ENCODE measurements around the gene ERC1. TPM values are rescaled to one million over a fixed set of nuclear protein-coding genes. Genes with fewer than 3 reads are reported as not detected.

The ERC1 gene
- total RNA-seq, 1 experiment from 2014 or later, result 39.4 TPM

DNA sequence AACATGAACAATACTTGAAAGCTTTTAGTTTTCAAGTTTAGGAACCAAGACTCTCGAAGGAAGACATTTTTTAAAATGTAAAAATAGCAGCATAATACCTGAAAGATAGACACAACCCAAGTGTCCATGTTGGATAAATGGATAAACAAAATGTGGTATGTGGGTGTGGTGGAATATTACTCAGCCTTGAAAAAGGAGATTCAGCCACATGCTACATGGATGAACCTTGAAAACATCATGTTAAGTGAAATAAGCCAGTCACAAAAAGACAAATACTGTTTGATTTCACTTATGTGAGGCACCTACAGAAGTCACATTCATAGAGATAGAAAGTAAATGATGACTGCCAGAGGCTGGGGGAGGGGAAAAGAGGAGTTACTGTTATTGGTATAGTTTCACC is 374.7 kb downstream of the ERC1 start:
- H3K27ac Mint-ChIP-seq (ENCODE audit: unreplicated experiment), result no peak overlapping the region

DNA sequence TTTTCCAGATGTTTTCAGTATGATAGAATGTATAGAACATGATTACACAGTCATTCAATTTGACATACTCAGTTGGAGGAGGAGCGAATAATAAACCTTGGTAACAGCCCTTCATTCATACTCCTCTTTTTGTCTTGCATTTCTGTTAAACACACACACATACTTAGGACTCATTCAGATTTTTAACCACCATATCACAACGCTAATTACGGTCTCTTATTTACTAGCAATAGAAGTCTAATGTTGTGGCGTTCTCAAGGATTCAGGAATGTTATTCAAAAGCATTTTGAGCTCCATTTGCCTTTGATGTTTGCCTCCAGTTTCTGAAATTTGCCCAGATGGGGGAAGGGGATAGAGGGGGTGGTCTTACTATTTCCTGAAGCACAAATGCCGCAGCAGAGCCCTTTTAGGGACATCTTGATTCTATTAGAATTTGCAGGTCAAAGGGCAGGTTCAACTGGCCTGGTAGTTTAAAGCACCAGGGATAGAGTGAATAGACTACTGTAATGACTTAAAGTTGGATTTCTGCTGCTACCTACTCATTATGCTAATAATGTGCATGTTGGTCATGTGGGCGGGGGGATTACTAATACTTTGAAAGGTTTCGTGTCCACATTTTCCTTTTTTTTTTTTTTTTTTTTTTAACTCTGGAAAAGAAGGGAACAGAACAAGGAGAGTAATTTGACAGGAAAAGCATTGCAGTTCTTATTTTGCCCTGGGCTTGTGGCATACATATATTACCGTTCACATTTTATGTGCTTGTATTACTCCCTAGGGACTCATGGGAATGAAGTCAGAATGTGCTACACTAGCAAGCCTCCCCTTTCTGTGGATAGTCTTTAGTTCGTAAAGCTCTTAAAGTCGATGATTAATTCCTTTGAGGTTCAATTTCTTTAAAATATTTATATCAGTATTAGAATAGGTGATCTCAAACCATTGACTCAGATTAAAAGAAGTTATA is 376.6 kb downstream of the ERC1 start:
- DNase-seq, result no peak

More for the DNA sequence above, 374.7 kb downstream of the ERC1 start:
- TF ChIP-seq, protein P1, sequence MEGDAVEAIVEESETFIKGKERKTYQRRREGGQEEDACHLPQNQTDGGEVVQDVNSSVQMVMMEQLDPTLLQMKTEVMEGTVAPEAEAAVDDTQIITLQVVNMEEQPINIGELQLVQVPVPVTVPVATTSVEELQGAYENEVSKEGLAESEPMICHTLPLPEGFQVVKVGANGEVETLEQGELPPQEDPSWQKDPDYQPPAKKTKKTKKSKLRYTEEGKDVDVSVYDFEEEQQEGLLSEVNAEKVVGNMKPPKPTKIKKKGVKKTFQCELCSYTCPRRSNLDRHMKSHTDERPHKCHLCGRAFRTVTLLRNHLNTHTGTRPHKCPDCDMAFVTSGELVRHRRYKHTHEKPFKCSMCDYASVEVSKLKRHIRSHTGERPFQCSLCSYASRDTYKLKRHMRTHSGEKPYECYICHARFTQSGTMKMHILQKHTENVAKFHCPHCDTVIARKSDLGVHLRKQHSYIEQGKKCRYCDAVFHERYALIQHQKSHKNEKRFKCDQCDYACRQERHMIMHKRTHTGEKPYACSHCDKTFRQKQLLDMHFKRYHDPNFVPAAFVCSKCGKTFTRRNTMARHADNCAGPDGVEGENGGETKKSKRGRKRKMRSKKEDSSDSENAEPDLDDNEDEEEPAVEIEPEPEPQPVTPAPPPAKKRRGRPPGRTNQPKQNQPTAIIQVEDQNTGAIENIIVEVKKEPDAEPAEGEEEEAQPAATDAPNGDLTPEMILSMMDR (IDR thresholded peaks at IDR 0.05; ENCODE audit: unreplicated experiment), result no peak
- no peak overlapping the region for H3K4me3 Mint-ChIP-seq (ENCODE audit: low read depth, unreplicated experiment)
- CTCF ChIA-PET, result no interaction called here
- H3K9me3 Mint-ChIP-seq (ENCODE audit: low read depth, unreplicated experiment), result no peaks in the 10 kb centered on the region
- no peaks in the 10 kb centered on the region for H3K36me3 Mint-ChIP-seq (ENCODE audit: insufficient read depth, unreplicated experiment)
- intact Hi-C loops (cut with micrococcal nuclease; ENCODE audit: unreplicated experiment), result no loop called here
- H3K4me1 Mint-ChIP-seq (ENCODE audit: low read depth, unreplicated experiment), result no peaks in the 10 kb centered on the region
- no TSS peak for BruUV-seq (replicated peaks)
- no peak for DNase-seq
- no peaks in the 10 kb centered on the region for H3K27me3 Mint-ChIP-seq (ENCODE audit: unreplicated experiment)

DNA sequence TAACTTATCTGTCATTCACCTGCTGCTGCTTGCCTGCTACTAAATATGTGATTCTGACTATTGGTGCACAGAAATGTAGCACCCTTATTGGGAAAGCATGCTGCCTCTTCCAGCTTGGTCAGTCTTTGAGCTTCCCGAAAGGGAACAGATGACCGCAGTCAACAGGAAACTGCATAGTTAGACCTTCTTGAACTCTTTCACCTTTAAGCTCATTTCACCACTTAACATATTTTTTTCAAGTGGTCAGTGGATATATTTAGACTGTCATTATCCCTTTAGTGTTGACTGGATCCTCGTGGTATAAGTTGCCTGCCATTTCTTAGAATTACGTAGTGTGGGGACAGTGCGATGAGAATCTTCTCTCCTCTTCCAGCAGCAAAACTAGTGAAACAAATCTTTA is 378.4 kb downstream of the ERC1 start:
- Mint-ChIP-seq H3K4me3 (ENCODE audit: low read depth, unreplicated experiment) (no peak overlapping the region), H3K27me3 (ENCODE audit: unreplicated experiment) (no peaks in the 10 kb centered on the region), H3K27ac (ENCODE audit: unreplicated experiment) (no peak overlapping the region), H3K4me1 (ENCODE audit: low read depth, unreplicated experiment) (no peaks in the 10 kb centered on the region), H3K9me3 (ENCODE audit: low read depth, unreplicated experiment) (no peaks in the 10 kb centered on the region), H3K36me3 (ENCODE audit: insufficient read depth, unreplicated experiment) (no peaks in the 10 kb centered on the region)
- BruUV-seq (replicated peaks), result no TSS peak
- TF ChIP-seq, protein P1 (IDR thresholded peaks at IDR 0.05; ENCODE audit: unreplicated experiment), result no peak
- DNase-seq, result no peak
- CTCF ChIA-PET, result interaction anchor here (1.0 kb wide), 1 partner anchor 19 kb away, joined by 5 read pairs; no protein-coding TSS in a partner anchor
- intact Hi-C loops (cut with micrococcal nuclease; ENCODE audit: unreplicated experiment), result no loop called here

More for the DNA sequence above, 376.6 kb downstream of the ERC1 start:
- intact Hi-C loops (cut with micrococcal nuclease; ENCODE audit: unreplicated experiment), result no loop called here
- no peak overlapping the region for H3K4me3 Mint-ChIP-seq (ENCODE audit: low read depth, unreplicated experiment)
- H3K27me3 Mint-ChIP-seq (ENCODE audit: unreplicated experiment), result no peaks in the 10 kb centered on the region
- no peaks in the 10 kb centered on the region for H3K36me3 Mint-ChIP-seq (ENCODE audit: insufficient read depth, unreplicated experiment)
- TF ChIP-seq, protein P1 (IDR thresholded peaks at IDR 0.05; ENCODE audit: unreplicated experiment), result no peak
- H3K27ac Mint-ChIP-seq (ENCODE audit: unreplicated experiment), result no peak overlapping the region
- H3K9me3 Mint-ChIP-seq (ENCODE audit: low read depth, unreplicated experiment), result no peaks in the 10 kb centered on the region
- CTCF ChIA-PET, result no interaction called here
- no TSS peak for BruUV-seq (replicated peaks)
- no peaks in the 10 kb centered on the region for H3K4me1 Mint-ChIP-seq (ENCODE audit: low read depth, unreplicated experiment)

DNA sequence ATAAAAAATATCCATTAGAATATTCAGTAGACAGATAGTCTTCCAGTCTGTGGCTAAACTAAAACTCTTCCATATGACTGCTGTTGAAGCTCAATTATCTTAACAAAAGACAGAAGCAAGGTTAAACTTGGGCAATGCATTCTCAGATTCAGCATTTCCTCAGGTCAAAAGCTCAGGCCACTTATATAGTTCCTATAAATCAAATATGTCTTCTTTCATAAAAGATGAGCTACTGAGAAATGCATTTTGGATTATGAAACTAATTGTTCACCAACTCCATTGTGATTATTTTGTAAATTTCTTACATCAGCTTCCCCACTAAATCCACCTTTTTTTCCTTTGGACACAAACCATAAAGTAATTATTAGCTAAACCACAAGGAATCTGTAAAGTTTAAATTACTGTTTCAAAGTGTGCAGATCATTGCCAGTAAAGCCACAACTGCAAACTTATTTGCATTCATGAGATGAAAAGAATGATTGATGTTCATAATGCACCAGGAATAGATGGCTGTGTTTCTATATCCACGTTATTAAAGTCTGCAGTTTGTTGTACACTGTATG is 379.0 kb downstream of the ERC1 start:
- no peak overlapping the region for H3K4me3 Mint-ChIP-seq (ENCODE audit: low read depth, unreplicated experiment)
- H3K36me3 Mint-ChIP-seq (ENCODE audit: insufficient read depth, unreplicated experiment), result no peaks in the 10 kb centered on the region
- intact Hi-C loops (cut with micrococcal nuclease; ENCODE audit: unreplicated experiment), result no loop called here
- H3K4me1 Mint-ChIP-seq (ENCODE audit: low read depth, unreplicated experiment), result no peaks in the 10 kb centered on the region
- H3K27me3 Mint-ChIP-seq (ENCODE audit: unreplicated experiment), result no peaks in the 10 kb centered on the region
- BruUV-seq (replicated peaks), result no TSS peak
- no peak for DNase-seq
- H3K9me3 Mint-ChIP-seq (ENCODE audit: low read depth, unreplicated experiment), result no peaks in the 10 kb centered on the region
- CTCF ChIA-PET, result interaction anchor here (0.7 to 1.0 kb wide), 2 partner anchors 14 to 20 kb away, joined by 3 to 5 read pairs; no protein-coding TSS in a partner anchor
- TF ChIP-seq, protein P1 (IDR thresholded peaks at IDR 0.05; ENCODE audit: unreplicated experiment), result no peak
- H3K27ac Mint-ChIP-seq (ENCODE audit: unreplicated experiment), result no peak overlapping the region
